ENCODE results near the gene RNF182. TPM values are rescaled to one million over a fixed set of nuclear protein-coding genes. Genes with fewer than 3 reads are reported as not detected.
"Not testable (repeated sequence)": the region's sequence is repeated elsewhere in the genome, so short reads cannot be mapped to it uniquely, and the experiment has no call there.

RNF182 gene
- polyA plus RNA-seq, 3 donors = 0.11 to 0.20 (median 0.16) TPM

- 86 to 89% (median 87%) methylated on average over 3 of the region's 3 CpGs for WGBS, 3 donors
- no peak overlapping the region for H3K27ac ChIP-seq (ENCODE audit: low read depth, low read length)
Measured at GRCh38 chr6:13915561-13916229, 9.1 kb upstream of the RNF182 start.

DNA sequence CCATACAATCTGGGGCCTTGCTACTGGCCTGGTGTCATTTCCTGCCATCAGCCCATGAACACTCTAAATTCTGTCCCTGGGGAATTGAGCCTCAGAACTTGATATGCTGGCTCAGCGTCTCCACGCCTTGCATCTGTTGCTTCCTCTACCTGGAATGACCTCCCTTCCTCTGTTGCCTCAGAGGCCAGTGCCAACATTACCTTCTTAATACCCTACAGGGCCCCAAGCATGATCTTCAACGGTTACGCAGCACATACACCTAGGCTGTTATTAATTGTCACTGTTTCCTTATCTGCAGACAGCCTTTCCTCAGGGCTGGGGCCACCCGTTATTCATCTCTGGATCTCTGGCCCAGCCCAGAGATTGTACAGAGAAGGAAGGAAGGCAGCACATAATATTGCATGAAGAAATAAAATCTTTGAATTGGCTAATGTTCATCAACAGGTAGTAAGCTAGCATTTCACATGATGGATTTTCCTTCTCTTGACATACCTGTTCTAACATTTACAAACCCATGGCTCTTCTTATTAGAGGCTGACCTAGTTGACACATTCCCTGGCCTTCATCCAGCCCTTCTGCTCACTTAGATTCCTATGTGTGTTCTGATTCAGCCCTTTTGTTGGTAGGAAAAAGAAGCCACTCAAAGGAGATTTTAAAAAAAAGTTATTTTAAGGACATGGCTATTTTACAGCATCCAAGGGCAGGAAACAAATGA is 8.4 kb upstream of the RNF182 start:
- WGBS, 3 donors = 69 to 76% (median 74%) methylated on average over 5 of the region's 5 CpGs
- no peak overlapping the region for H3K27ac ChIP-seq (ENCODE audit: low read depth, low read length)

GRCh38 chr6:13917141-13917540 is 7.6 kb upstream of the RNF182 start:
- 45 to 85% (median 83%) methylated on average over 1 of the region's 1 CpG for WGBS, 3 donors
- no peak overlapping the region for H3K27ac ChIP-seq (ENCODE audit: low read depth, low read length)

- H3K27ac ChIP-seq (ENCODE audit: low read depth, low read length) = no peak overlapping the region
- 73 to 87% (median 83%) methylated on average over 4 of the region's 4 CpGs for WGBS, 3 donors
Measured at GRCh38 chr6:13918686-13919250, 6.0 kb upstream of the RNF182 start.

DNA sequence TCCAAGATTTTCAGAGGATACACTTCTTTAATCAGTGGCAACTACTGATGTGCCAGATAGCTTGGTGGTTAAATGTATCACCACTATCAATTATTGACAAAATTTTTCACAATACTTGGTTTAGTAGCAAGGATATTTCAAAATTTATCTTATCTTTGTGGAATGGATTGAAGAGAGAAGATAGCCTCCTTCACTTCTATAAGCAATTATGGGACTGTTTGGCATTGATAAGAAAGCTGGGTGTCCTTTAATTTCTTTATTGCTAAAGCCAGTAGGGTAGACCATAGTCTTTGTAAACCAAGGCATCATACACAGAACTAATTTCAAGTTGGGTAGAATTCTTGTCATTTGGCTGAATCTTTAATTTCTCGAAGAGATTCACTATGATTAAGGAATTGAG is 4.9 kb upstream of the RNF182 start:
- WGBS, 3 donors = 88 to 97% (median 92%) methylated on average over 1 of the region's 1 CpG
- H3K27ac ChIP-seq (ENCODE audit: low read depth, low read length) = no peak overlapping the region

DNA sequence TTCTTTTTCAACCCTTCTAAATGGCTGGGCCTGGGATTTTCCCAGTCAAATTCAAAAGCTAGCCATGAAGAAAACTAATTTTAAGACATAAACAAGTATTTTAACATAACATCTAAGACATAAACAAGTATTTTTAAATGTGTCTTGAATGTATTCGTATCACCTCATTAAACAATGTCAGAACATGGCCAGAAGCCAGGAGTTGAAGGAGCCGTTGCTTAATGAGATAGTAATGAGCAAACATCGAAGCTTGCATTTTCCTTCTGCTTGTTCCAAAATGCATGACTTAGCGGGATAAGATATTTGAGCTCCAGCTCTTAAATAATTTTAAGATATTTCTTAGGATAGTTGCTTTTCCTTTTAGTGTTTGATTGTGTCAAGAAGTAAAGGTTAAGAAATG is 4.2 kb upstream of the RNF182 start:
- H3K27ac ChIP-seq (ENCODE audit: low read depth, low read length) = no peak overlapping the region
- 47 to 60% (median 55%) methylated on average over 4 of the region's 4 CpGs for WGBS, 3 donors

DNA sequence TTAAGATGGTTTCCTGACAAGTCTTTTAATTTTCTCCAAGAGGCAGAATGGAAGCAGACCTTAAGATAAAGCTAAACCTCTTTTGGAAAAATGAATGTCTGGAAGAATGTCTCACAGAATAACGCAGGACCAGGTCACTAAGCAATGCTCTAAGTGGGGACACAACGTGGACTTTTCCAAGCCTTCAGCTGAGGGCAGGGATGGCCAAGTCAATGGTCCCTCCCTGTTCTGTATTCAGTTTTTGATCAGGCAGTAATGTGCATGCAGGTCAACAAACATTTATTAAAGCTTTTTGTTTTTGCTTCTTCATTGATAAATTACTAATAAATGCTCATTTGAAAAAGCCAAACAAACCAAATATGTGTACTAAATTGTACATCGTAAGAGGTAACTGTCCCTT is 2.0 kb upstream of the RNF182 start:
- no peak overlapping the region for H3K27ac ChIP-seq (ENCODE audit: low read depth, low read length)
- 85 to 90% (median 88%) methylated on average over 3 of the region's 3 CpGs for WGBS, 3 donors

GRCh38 chr6:13923527-13924145 is 1.1 kb upstream of the RNF182 start:
- 40 to 45% (median 42%) methylated on average over 5 of the region's 5 CpGs for WGBS, 3 donors
- H3K27ac ChIP-seq (ENCODE audit: low read depth, low read length) = no peak overlapping the region

- 3 to 8% (median 7%) methylated on average over 28 to 37 of the region's 37 CpGs for WGBS, 3 donors
- H3K27ac ChIP-seq (ENCODE audit: low read depth, low read length) = no peak overlapping the region
Measured at GRCh38 chr6:13924146-13924948, 405 bp upstream of the RNF182 start.

GRCh38 chr6:13926378-13926777 is 1.6 kb downstream of the RNF182 start:
- WGBS, 3 donors = 61 to 86% (median 82%) methylated on average over 4 of the region's 4 CpGs

GRCh38 chr6:13927203-13927602 is 2.5 kb downstream of the RNF182 start:
- H3K27ac ChIP-seq (ENCODE audit: low read depth, low read length) = no peak overlapping the region
- WGBS, 3 donors = 77 to 90% (median 85%) methylated on average over 3 of the region's 3 CpGs

More at GRCh38 chr6:13926378-13926777, 1.6 kb downstream of the RNF182 start:
- no peak overlapping the region for H3K27ac ChIP-seq (ENCODE audit: low read depth, low read length)

DNA sequence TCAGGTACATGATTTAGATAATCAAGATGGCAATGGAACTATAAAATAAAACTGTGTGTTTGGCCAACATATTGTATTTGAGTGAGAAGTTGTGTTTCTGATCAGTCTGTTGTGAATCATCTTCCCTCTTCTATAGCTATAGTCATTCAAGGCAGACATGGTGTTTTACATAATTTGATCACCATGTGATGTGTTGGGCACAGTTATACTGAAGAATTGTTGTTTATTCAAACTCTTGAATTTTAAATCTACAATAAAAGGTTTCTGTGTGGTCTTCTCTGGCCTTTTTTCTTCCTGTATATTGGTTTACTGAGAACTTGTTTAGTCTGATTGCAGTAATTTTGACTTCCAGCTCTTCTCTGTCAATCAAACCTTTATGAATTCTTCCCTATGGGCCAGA is 4.4 kb downstream of the RNF182 start:
- H3K27ac ChIP-seq (ENCODE audit: low read depth, low read length) = no peak overlapping the region

GRCh38 chr6:13931797-13932402 is 7.1 kb downstream of the RNF182 start:
- WGBS, 3 donors = 83 to 96% (median 92%) methylated on average over 1 of the region's 1 CpG
- H3K27ac ChIP-seq (ENCODE audit: low read depth, low read length) = no peak overlapping the region

DNA sequence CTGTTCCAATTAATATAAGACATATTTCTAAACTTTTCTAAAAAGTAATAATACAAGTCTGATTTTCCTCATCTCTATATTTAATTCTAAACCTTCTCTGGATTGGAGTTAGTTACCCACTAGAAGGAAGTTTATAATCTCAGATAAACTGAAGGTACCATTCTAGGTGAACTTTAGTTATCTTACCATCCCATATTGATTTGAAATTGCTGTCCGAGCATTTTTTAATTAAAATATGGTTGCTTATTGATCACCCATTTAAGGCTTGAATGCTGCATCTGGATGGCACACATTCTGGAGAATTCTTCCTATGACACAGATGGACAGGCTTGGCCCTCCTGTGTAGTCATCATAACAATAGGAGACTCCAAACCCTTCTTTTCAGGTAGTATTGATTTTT is 8.0 kb downstream of the RNF182 start:
- 91 to 96% (median 96%) methylated on average over 1 of the region's 1 CpG for WGBS, 3 donors
- no peak overlapping the region for H3K27ac ChIP-seq (ENCODE audit: low read depth, low read length)

- no peak overlapping the region for H3K27ac ChIP-seq (ENCODE audit: low read depth, low read length)
- WGBS, 3 donors = 85 to 99% (median 94%) methylated on average over 2 of the region's 2 CpGs
Measured at GRCh38 chr6:13934721-13935120, 10.0 kb downstream of the RNF182 start.

GRCh38 chr6:13935190-13935880 is 10.6 kb downstream of the RNF182 start:
- 91 to 95% (median 93%) methylated on average over 3 of the region's 3 CpGs for WGBS, 3 donors
- no peak overlapping the region for H3K27ac ChIP-seq (ENCODE audit: low read depth, low read length)

DNA sequence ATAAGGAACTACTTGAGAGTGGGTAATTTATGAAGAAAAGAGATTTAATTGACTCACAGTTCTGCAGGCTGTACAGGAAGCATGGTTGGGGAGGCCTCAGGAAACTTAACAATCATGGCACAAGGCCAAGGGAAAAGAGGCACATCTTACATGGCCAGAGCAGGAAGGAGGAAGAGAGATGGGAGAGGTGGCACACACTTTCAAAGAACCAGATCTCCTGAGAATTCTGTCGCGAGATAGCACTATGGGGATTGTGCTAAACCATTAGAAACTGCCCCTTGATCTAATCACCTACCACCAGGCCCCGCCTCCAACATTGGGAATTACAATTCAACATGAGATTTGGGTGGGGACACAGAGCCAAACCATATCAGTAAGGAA is 11.1 kb downstream of the RNF182 start:
- H3K27ac ChIP-seq (ENCODE audit: low read depth, low read length) = not testable (repeated sequence)
- WGBS, 3 donors = 83 to 86% (median 85%) methylated on average over 3 of the region's 3 CpGs

DNA sequence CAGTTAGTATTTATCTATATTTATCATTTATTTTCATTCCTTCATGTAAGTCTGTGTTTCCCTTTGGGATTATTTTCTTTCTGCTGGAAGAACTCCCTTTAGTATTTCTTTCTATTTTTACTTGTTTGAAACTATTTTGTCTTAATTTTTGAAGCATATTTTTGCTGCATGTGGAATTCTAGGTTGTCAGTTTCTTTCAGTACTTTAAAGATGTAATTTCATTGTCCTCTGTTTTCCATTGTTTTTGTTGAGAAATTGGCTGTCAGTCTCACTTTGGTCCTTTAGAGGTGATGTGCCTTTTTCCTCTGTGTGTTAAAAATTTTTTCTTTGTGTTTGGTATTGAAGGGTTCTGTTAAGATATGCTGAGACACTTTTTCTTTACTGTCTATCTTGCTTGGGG is 17.1 kb downstream of the RNF182 start:
- H3K27ac ChIP-seq (ENCODE audit: low read depth, low read length) = no peak overlapping the region

All from adipose tissue (tissue), 3 donors.